Psoas muscle (tissue), 8 donors: ENCODE data around the gene AGMO. TPM values are rescaled to one million over a fixed set of nuclear protein-coding genes. Genes with fewer than 3 reads are reported as not detected.

Experiments used
- ATAC-seq, 4 donors: fragments of 200-7000 bp; cut with Tn5 transposase; one replicate each; pipeline ENCODE4 v1.9.1; 2020; ENCODE audit warnings: moderate library complexity in 3 of 4, mild to moderate bottlenecking in 2 of 4
- DNase-seq, 2 donors: peaks; one replicate each; pipeline ENCODE4 v3.0.0-alpha.2; 2020
- H3K27ac ChIP-seq: fragments of 200-600 bp; one replicate; pipeline ENCODE4 v1.8.0; 2022
- H3K27me3 ChIP-seq, 3 donors: fragments of 200-600 bp in 1 of 3; one replicate each; pipeline versions ENCODE4 v1.6.1 to v1.8.0; 2013 to 2022; ENCODE audit warnings: low read length in 2 of 3, mild to moderate bottlenecking in 2 of 3, moderate library complexity in 1 of 3; ENCODE audit not compliant: insufficient read depth in 3 of 3
- H3K36me3 ChIP-seq, 2 donors: fragments of 200-600 bp in 1 of 2; one replicate each; pipeline versions ENCODE4 v1.6.1 to v1.8.0; 2013 to 2022; ENCODE audit warnings: low read depth in 1 of 2, mild to moderate bottlenecking in 1 of 2, moderate library complexity in 1 of 2; ENCODE audit not compliant: insufficient read depth in 1 of 2
- H3K4me1 ChIP-seq: fragments of 200-600 bp; one replicate; pipeline ENCODE4 v1.8.0; 2022
- H3K4me3 ChIP-seq: fragments of 200-600 bp; one replicate; pipeline ENCODE4 v1.8.0; 2022; ENCODE audit warnings: mild to moderate bottlenecking
- H3K9me3 ChIP-seq: fragments of 200-600 bp; one replicate; pipeline ENCODE4 v1.8.0; 2022
- WGBS, 3 donors: extraction: QIAGEN DNeasy Blood & Tissue Kit; methylation state at CpG; one replicate each; pipeline versions ENCODE4 v1.1.6 to v1.1.7; 2013; 5-methylcytosine and 5-hydroxymethylcytosine counted together
- intact Hi-C, 2 donors: fragments of 100-400 bp; cut with DNase I; formaldehyde crosslinking; loops; one replicate each; pipeline versions ENCODE4 v1.11.0 to v1.14.2; 2022
- polyA plus RNA-seq, 3 donors: library from polyadenylated mRNA; stranded (reverse); fragments of 200-250 nt; gene quantifications; one replicate each; pipeline ENCODE4 v1.2.3, GENCODE V29; 2013
- total RNA-seq, 4 donors: library from RNA; stranded (reverse); fragmentation: NEBNext Ultra II Directional in 2 of 4; extraction: Animal tissue kit (Norgen Biotek cat#: 25700) in 2 of 4; gene quantifications; one replicate each; pipeline versions ENCODE4 v1.2.1 to v1.2.4, GENCODE V29; 2021 to 2023
- TF ChIP-seq, protein P1 (sequence below): fragments of 200-600 bp; IDR thresholded peaks from one replicate; pipeline ENCODE4 v1.8.0; 2022; ENCODE audit warnings: antibody characterized with exemption
- donor health status: healthy with polysubstance abuse.
- donor health status: DM: no; HTN: no; CAD: no; lungs with moderate emphysema.
- donor health status: Bipolar disorder and iron deficiency.
- donor health status: healthy.
- donor health status: DM: yes; HTN: yes; CAD: no.
- donor health status: DM: no; HTN: no; CAD: no.
- donor health status: DM: no; HTN: no; CAD: no.
- donor health status: DM: yes; HTN: yes; CAD: no.

AGMO gene
- total and polyA plus RNA-seq, 7 donors: 0.13 to 0.54 (median 0.36) TPM; not detected in 1

- intact Hi-C loops: no loop called here
- H3K4me3 ChIP-seq: no peak overlapping the region
- H3K27ac ChIP-seq: no peak overlapping the region
- no peak for ATAC-seq
- WGBS, 3 donors: 0% methylated on average over 1 of the region's 1 CpG
- H3K27me3 ChIP-seq: no peaks in the 10 kb centered on the region
- no peak for DNase-seq
- no peaks in the 10 kb centered on the region for H3K36me3 ChIP-seq
- H3K4me1 ChIP-seq: no peaks in the 10 kb centered on the region
- H3K9me3 ChIP-seq: no peaks in the 10 kb centered on the region
- TF ChIP-seq, protein P1, sequence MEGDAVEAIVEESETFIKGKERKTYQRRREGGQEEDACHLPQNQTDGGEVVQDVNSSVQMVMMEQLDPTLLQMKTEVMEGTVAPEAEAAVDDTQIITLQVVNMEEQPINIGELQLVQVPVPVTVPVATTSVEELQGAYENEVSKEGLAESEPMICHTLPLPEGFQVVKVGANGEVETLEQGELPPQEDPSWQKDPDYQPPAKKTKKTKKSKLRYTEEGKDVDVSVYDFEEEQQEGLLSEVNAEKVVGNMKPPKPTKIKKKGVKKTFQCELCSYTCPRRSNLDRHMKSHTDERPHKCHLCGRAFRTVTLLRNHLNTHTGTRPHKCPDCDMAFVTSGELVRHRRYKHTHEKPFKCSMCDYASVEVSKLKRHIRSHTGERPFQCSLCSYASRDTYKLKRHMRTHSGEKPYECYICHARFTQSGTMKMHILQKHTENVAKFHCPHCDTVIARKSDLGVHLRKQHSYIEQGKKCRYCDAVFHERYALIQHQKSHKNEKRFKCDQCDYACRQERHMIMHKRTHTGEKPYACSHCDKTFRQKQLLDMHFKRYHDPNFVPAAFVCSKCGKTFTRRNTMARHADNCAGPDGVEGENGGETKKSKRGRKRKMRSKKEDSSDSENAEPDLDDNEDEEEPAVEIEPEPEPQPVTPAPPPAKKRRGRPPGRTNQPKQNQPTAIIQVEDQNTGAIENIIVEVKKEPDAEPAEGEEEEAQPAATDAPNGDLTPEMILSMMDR: no peak
These were observed 115.5 kb downstream of the AGMO start for GRCh38 chr7:15446280-15446679.

DNA sequence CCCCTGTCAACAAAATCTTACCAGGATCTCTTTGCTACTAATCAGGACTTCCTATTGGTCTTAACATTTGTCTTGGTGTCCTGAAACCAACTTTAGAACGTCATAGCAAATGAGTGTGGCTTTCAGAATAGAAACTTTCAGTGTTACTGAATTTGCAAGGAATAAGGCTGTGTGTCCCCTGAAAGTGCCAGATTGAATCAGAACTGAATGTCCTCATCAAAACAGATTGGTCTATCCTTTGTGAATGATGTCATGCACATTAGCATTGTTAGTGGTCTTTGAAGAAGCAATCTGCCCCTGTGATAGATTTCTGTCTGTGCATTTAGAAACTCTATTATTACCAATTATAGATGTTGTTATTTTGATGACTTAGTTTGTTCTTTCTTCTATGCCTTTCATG, 119.9 kb downstream of the AGMO start:
- DNase-seq (no peak), ATAC-seq (no peak)
- no peaks in the 10 kb centered on the region for H3K4me1 ChIP-seq
- no peaks in the 10 kb centered on the region for H3K36me3 ChIP-seq
- no peaks in the 10 kb centered on the region for H3K27me3 ChIP-seq
- H3K9me3 ChIP-seq: no peaks in the 10 kb centered on the region
- WGBS, 3 donors: 61 to 75% (median 61%) methylated on average over 1 of the region's 1 CpG
- no peak overlapping the region for H3K4me3 ChIP-seq
- TF ChIP-seq, protein P1: no peak
- H3K27ac ChIP-seq: no peak overlapping the region
- intact Hi-C loops: no loop called here

GRCh38 chr7:15440482-15440881, 121.3 kb downstream of the AGMO start:
- H3K27me3 ChIP-seq: no peaks in the 10 kb centered on the region
- H3K4me3 ChIP-seq: no peak overlapping the region
- intact Hi-C loops: no loop called here
- H3K4me1 ChIP-seq: no peaks in the 10 kb centered on the region
- no peaks in the 10 kb centered on the region for H3K36me3 ChIP-seq
- WGBS, 3 donors: 90 to 93% (median 91%) methylated on average over 3 of the region's 3 CpGs
- H3K9me3 ChIP-seq: no peaks in the 10 kb centered on the region
- TF ChIP-seq, protein P1: no peak
- ATAC-seq (no peak), DNase-seq (no peak)
- H3K27ac ChIP-seq: no peak overlapping the region

DNA sequence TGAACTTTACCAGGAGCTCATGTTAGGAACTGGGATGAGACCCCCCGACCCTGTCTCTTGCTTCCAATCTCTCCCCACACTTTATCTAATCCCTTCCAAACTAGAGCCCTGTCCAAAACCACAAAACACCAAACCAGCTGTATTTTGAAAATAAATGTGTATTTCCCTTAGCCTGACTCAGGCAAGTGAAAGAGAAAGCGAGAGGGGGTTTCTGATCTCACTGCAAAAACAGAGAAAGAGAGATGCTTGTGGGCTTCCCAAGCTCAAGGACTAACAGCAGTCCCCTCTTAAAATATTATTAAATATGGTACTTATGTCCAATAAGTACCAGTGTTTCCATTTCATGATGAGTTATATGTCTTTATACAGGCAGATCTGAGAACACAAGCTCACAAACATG, 122.0 kb downstream of the AGMO start:
- intact Hi-C loops: no loop called here
- DNase-seq (no peak), ATAC-seq (no peak)
- WGBS, 3 donors: 73 to 80% (median 74%) methylated on average over 2 of the region's 2 CpGs
- no peaks in the 10 kb centered on the region for H3K9me3 ChIP-seq
- no peaks in the 10 kb centered on the region for H3K4me1 ChIP-seq
- H3K27ac ChIP-seq: no peak overlapping the region
- H3K36me3 ChIP-seq: no peaks in the 10 kb centered on the region
- TF ChIP-seq, protein P1: no peak
- H3K4me3 ChIP-seq: no peak overlapping the region
- H3K27me3 ChIP-seq: no peaks in the 10 kb centered on the region

- no peak for DNase-seq
- Histone ChIP-seq H3K27ac (no peak overlapping the region), H3K4me3 (no peak overlapping the region), H3K27me3 (no peaks in the 10 kb centered on the region), H3K4me1 (no peaks in the 10 kb centered on the region), H3K9me3 (no peaks in the 10 kb centered on the region), H3K36me3 (no peaks in the 10 kb centered on the region)
- intact Hi-C loops: no loop called here
- no peak for ATAC-seq
- TF ChIP-seq, protein P1: no peak
- WGBS, 3 donors: 18 to 22% (median 19%) methylated on average over 1 of the region's 1 CpG
These were observed 128.7 kb downstream of the AGMO start for GRCh38 chr7:15433151-15433550.
